NB4 (cell line): ENCODE results near the gene TMEM240.
"Not testable (repeated sequence)": the region's sequence is repeated elsewhere in the genome, so short reads cannot be mapped to it uniquely, and the experiment has no call there.

Experiments
- DNase-seq: peaks from one replicate; pipeline ENCODE4 v3.0.0; 2010; ENCODE audit warnings: low read depth
- H3K4me3 ChIP-seq: one replicate; pipeline ENCODE4 v1.5.1; 2011; ENCODE audit warnings: mild to moderate bottlenecking, low read depth, low read length, moderate library complexity
- CTCF ChIP-seq: IDR thresholded peaks from one replicate; pipeline ENCODE4 v1.5.1; 2012; ENCODE audit warnings: low read depth, low read length
- MAX ChIP-seq: IDR thresholded peaks from 2 replicates; pipeline ENCODE4 v1.6.1; 2011; ENCODE audit warnings: low read depth, low read length
- MYC ChIP-seq: IDR thresholded peaks from 2 replicates; pipeline ENCODE4 v1.6.1; 2011; ENCODE audit warnings: low read depth, low read length
- POLR2A ChIP-seq: IDR thresholded peaks from 2 replicates; pipeline ENCODE4 v1.6.1; 2011; ENCODE audit warnings: mild to moderate bottlenecking; ENCODE audit not compliant: insufficient read length; ENCODE audit errors: extremely low read depth

Gene TMEM240

GRCh38 chr1:1507305-1507704 is 33.1 kb downstream of the TMEM240 start:
- no peak for DNase-seq
- TF ChIP-seq MYC (no peak), POLR2A (no peak), MAX (no peak), CTCF (no peak)
- no peak overlapping the region for H3K4me3 ChIP-seq

GRCh38 chr1:1505801-1506200 is 34.6 kb downstream of the TMEM240 start:
- DNase-seq, H3K4me3 ChIP-seq: not testable (repeated sequence)

GRCh38 chr1:1505366-1505798 is 35.0 kb downstream of the TMEM240 start:
- H3K4me3 ChIP-seq = not testable (repeated sequence)
- peak; percentile 32 for DNase-seq

GRCh38 chr1:1504777-1505365 is 35.6 kb downstream of the TMEM240 start:
- TF ChIP-seq MAX = 0 out of 2 replicates have a peak, but pooled peaks have one; percentile 39
- TF ChIP-seq CTCF = peak; percentile 52
- not testable (repeated sequence) for H3K4me3 ChIP-seq
- DNase-seq = peak; percentile 82

GRCh38 chr1:1495461-1495975 is 44.9 kb downstream of the TMEM240 start:
- DNase-seq, H3K4me3 ChIP-seq: not testable (repeated sequence)

GRCh38 chr1:1494311-1494710 is 46.1 kb downstream of the TMEM240 start:
- not testable (repeated sequence) for H3K4me3 ChIP-seq, DNase-seq

- H3K4me3 ChIP-seq = no peak overlapping the region
- no peak for DNase-seq
- no peak for TF ChIP-seq CTCF
- no peak for TF ChIP-seq MAX
- TF ChIP-seq POLR2A = no peak
- TF ChIP-seq MYC = no peak
Measured at GRCh38 chr1:1491601-1492000, 48.8 kb downstream of the TMEM240 start.

GRCh38 chr1:1490633-1491230 is 49.7 kb downstream of the TMEM240 start:
- no peak overlapping the region for H3K4me3 ChIP-seq
- no peak for TF ChIP-seq MAX
- no peak for TF ChIP-seq POLR2A
- no peak for TF ChIP-seq MYC
- no peak for TF ChIP-seq CTCF
- DNase-seq = no peak
